H9 (cell line): ENCODE measurements around the gene IGFLR1. TPM values are rescaled to one million over a fixed set of nuclear protein-coding genes. Genes with fewer than 3 reads are reported as not detected.

Experiments used
- DNase-seq: peaks from one replicate; pipeline ENCODE4 v3.0.0-alpha.2; 2017
- H2AFZ ChIP-seq: one replicate; pipeline ENCODE4 v1.6.1; 2013; ENCODE audit warnings: mild to moderate bottlenecking, low read length, control low read depth, moderate library complexity
- H2AK5ac ChIP-seq: 2 replicates; pipeline ENCODE4 v1.6.1; 2013; ENCODE audit warnings: low read length, control low read depth, mixed read lengths; ENCODE audit not compliant: insufficient read length
- H2BK120ac ChIP-seq: one replicate; pipeline ENCODE4 v1.6.1; 2013; ENCODE audit warnings: low read depth, mild to moderate bottlenecking, low read length, control low read depth, inconsistent platforms; ENCODE audit not compliant: poor library complexity, severe bottlenecking
- H2BK12ac ChIP-seq: 2 replicates; pipeline ENCODE4 v1.6.1; 2013; ENCODE audit warnings: low read length, control low read depth, mixed read lengths, low read depth; ENCODE audit not compliant: insufficient read length
- H2BK15ac ChIP-seq: 2 replicates; pipeline ENCODE4 v1.6.1; 2013; ENCODE audit warnings: low read depth, low read length, control low read depth
- H2BK20ac ChIP-seq: one replicate; pipeline ENCODE4 v1.6.1; 2013; ENCODE audit warnings: low read depth, mild to moderate bottlenecking, low read length, control low read depth, inconsistent platforms; ENCODE audit not compliant: poor library complexity, severe bottlenecking
- H2BK5ac ChIP-seq: 2 replicates; pipeline ENCODE4 v1.6.1; 2013; ENCODE audit warnings: low read length, control low read depth, mixed read lengths; ENCODE audit not compliant: insufficient read length
- H3K14ac ChIP-seq: 2 replicates; pipeline ENCODE4 v1.6.1; 2013; ENCODE audit warnings: low read length, control low read depth; ENCODE audit not compliant: insufficient read depth
- H3K18ac ChIP-seq: 2 replicates; pipeline ENCODE4 v1.6.1; 2013; ENCODE audit warnings: low read depth, mild to moderate bottlenecking, mixed read lengths, low read length, control low read depth; ENCODE audit not compliant: insufficient read length
- H3K23ac ChIP-seq: 2 replicates; pipeline ENCODE4 v1.6.1; 2013; ENCODE audit warnings: low read length, control low read depth, mixed read lengths, low read depth; ENCODE audit not compliant: insufficient read length
- H3K23me2 ChIP-seq: 2 replicates; pipeline ENCODE4 v1.6.1; 2013; ENCODE audit warnings: low read depth, mild to moderate bottlenecking, mixed read lengths, low read length, control low read depth; ENCODE audit not compliant: insufficient read length, poor library complexity, severe bottlenecking
- H3K27ac ChIP-seq: 2 replicates; pipeline ENCODE4 v1.5.1; 2013; ENCODE audit warnings: low read length, control low read depth, mixed read lengths, low read depth; ENCODE audit not compliant: insufficient read length
- H3K27me3 ChIP-seq: 2 replicates; pipeline ENCODE4 v1.6.1; 2013; ENCODE audit warnings: low read length, control low read depth, inconsistent platforms; ENCODE audit not compliant: insufficient read depth
- H3K4ac ChIP-seq: 2 replicates; pipeline ENCODE4 v1.6.1; 2013; ENCODE audit warnings: low read depth, mild to moderate bottlenecking, control low read depth, inconsistent platforms, low read length, moderate library complexity
- H3K4me1 ChIP-seq: 2 replicates; pipeline ENCODE4 v1.6.1; 2013; ENCODE audit warnings: low read length, control low read depth, inconsistent platforms; ENCODE audit not compliant: insufficient read depth
- H3K4me2 ChIP-seq: 2 replicates; pipeline ENCODE4 v1.6.1; 2013; ENCODE audit warnings: low read length, control low read depth, mixed read lengths; ENCODE audit not compliant: insufficient read length, insufficient read depth
- H3K56ac ChIP-seq: 2 replicates; pipeline ENCODE4 v1.6.1; 2013; ENCODE audit warnings: low read depth, mild to moderate bottlenecking, mixed read lengths, low read length, control low read depth; ENCODE audit not compliant: insufficient read length
- H3K79me1 ChIP-seq: 2 replicates; pipeline ENCODE4 v1.6.1; 2013; ENCODE audit warnings: low read depth, mild to moderate bottlenecking, moderate library complexity, low read length, control low read depth, inconsistent platforms; ENCODE audit not compliant: insufficient read depth, poor library complexity, severe bottlenecking
- H3K79me2 ChIP-seq: 2 replicates; pipeline ENCODE4 v1.6.1; 2013; ENCODE audit warnings: low read length, control low read depth, inconsistent platforms; ENCODE audit not compliant: insufficient read depth
- H3K9ac ChIP-seq: 2 replicates; pipeline ENCODE4 v1.6.1; 2013; ENCODE audit warnings: low read length, control low read depth, mixed read lengths; ENCODE audit not compliant: insufficient read length; ENCODE audit errors: extremely low read depth
- H3K9me3 ChIP-seq: one replicate; pipeline ENCODE4 v1.6.1; 2013; ENCODE audit warnings: low read depth, low read length, inconsistent platforms; ENCODE audit not compliant: control insufficient read depth
- H3T11ph ChIP-seq: one replicate; pipeline ENCODE4 v1.6.1; 2013; ENCODE audit warnings: mild to moderate bottlenecking, low read length, control low read depth, inconsistent platforms
- H4K20me1 ChIP-seq: one replicate; pipeline ENCODE4 v1.6.1; 2013; ENCODE audit not compliant: control insufficient read depth, insufficient read length, insufficient read depth
- H4K5ac ChIP-seq: 2 replicates; pipeline ENCODE4 v1.6.1; 2013; ENCODE audit warnings: low read depth, mild to moderate bottlenecking, mixed read lengths, low read length, control low read depth; ENCODE audit not compliant: insufficient read length
- H4K8ac ChIP-seq: replicated peaks from 2 replicates; pipeline ENCODE4 v1.6.1; 2013; ENCODE audit warnings: low read length, control low read depth, mixed read lengths, low read depth; ENCODE audit not compliant: insufficient read length
- H4K91ac ChIP-seq: 2 replicates; pipeline ENCODE4 v1.6.1; 2013; ENCODE audit warnings: low read depth, mild to moderate bottlenecking, moderate library complexity, mixed read lengths, low read length, control low read depth; ENCODE audit not compliant: insufficient read length
- H3K27ac Mint-ChIP-seq, 3 experiments: 2 replicates in 2 of 3; 3 replicates in 1 of 3; pipeline ENCODE4 v1.8.0; 2020 to 2021; ENCODE audit warnings: mixed read lengths in 3 of 3, mild to moderate bottlenecking in 1 of 3, moderate library complexity in 1 of 3
- H3K27me3 Mint-ChIP-seq: 2 replicates; pipeline ENCODE4 v1.8.0; 2021; ENCODE audit warnings: low read depth, mild to moderate bottlenecking, moderate library complexity, mixed read lengths
- H3K36me3 Mint-ChIP-seq, 3 experiments: 2 replicates in 2 of 3; 3 replicates in 1 of 3; pipeline ENCODE4 v1.8.0; 2020 to 2021; ENCODE audit warnings: low read depth in 3 of 3, mixed read lengths in 3 of 3; ENCODE audit not compliant: insufficient read depth in 1 of 3
- H3K4me1 Mint-ChIP-seq, 2 experiments: 2 replicates each; pipeline ENCODE4 v1.8.0; 2020; ENCODE audit warnings: mixed read lengths in 2 of 2
- H3K4me3 Mint-ChIP-seq, 2 experiments: 2 replicates in 1 of 2; 3 replicates in 1 of 2; pipeline ENCODE4 v1.8.0; 2020 to 2021; ENCODE audit warnings: mild to moderate bottlenecking in 2 of 2, mixed read lengths in 2 of 2, moderate library complexity in 1 of 2
- H3K9me3 Mint-ChIP-seq, 2 experiments: 2 replicates in 1 of 2; 3 replicates in 1 of 2; pipeline ENCODE4 v1.8.0; 2020; ENCODE audit warnings: mild to moderate bottlenecking in 2 of 2, mixed read lengths in 2 of 2, moderate library complexity in 1 of 2
- WGBS: extraction: QIAGEN DNeasy Blood & Tissue Kit; methylation state at CpG from one replicate; pipeline ENCODE4 v1.1.7; 2013; ENCODE audit warnings: missing lambda C conversion rate, low lambda C conversion rate, mixed read lengths; ENCODE audit not compliant: insufficient read length; ENCODE audit errors: extremely low coverage; 5-methylcytosine and 5-hydroxymethylcytosine counted together
- total RNA-seq: library from RNA; stranded (reverse); gene quantifications from 2 replicates; pipeline ENCODE4 v1.2.1, GENCODE V29; 2021
- TF ChIP-seq, protein P1 (sequence below): fragments of 200-600 bp; sonication (generic); conservative IDR thresholded peaks from 3 replicates; pipeline ENCODE4 v1.8.0; 2021; ENCODE audit warnings: antibody characterized with exemption, mild to moderate bottlenecking

Gene IGFLR1
- total RNA-seq, 1 experiment from 2014 or later, result 2.9 TPM

DNA sequence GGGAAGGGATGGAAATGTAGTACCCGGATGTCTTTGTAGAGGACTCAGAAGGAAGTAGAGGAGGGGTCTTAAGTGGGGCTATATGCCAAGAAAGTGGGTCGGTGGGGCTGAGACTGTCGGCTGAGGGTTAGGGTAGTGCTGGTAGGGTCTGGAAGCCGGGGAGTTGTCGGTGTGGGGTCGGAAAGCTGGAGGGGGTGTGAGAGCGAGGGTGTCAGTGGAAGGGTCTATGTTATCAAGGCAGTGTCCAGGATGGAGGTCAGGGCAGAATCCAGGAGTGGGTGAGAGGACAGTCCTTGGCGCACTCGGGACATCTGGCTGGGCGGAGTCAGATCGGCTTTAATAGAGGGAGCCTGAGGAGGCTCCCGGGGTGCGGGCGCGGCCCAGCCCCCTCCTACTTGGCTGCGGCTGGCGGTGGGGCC is 12.9 kb upstream of the IGFLR1 start:
- no peaks in the 10 kb centered on the region for H3K9me3 ChIP-seq
- H3K23ac ChIP-seq, result no peak overlapping the region
- H2BK120ac ChIP-seq, result no peak overlapping the region
- H3K4ac ChIP-seq, result no peak overlapping the region
- no peak overlapping the region for H2AFZ ChIP-seq
- Mint-ChIP-seq H3K36me3 (peaks cover 0 to 11% (median 9%) of the 10 kb centered on the region in 3 experiments; a peak in 4 of 7 replicates), H3K4me3 (peak overlapping the region; percentile 55 to 72), H3K27ac (peak overlapping the region in 1 of 3 experiments; percentile 73; a peak in 1 of 7 replicates), H3K9me3 (no peaks in the 10 kb centered on the region), H3K4me1 (peaks cover 12 to 23% of the 10 kb centered on the region in 2 experiments), H3K27me3 (peaks cover 7% of the 10 kb centered on the region)
- H2BK20ac ChIP-seq, result no peak overlapping the region
- peak overlapping the region; percentile 43 for H3K4me2 ChIP-seq
- no peaks in the 10 kb centered on the region for H3K27me3 ChIP-seq
- no peak for DNase-seq
- H4K91ac ChIP-seq, result no peak overlapping the region
- no peak overlapping the region for H2AK5ac ChIP-seq
- no peaks in the 10 kb centered on the region for H3K79me1 ChIP-seq
- H3K4me1 ChIP-seq, result no peaks in the 10 kb centered on the region
- WGBS, result no CpG with 5 or more reads among the region's 17 CpGs
- no peaks in the 10 kb centered on the region for H4K20me1 ChIP-seq
- H3K23me2 ChIP-seq, result peaks cover 15% of the 10 kb centered on the region
- H2BK15ac ChIP-seq, result no peak overlapping the region
- no peak overlapping the region for H3K9ac ChIP-seq
- H2BK12ac ChIP-seq, result no peak overlapping the region
- H3K56ac ChIP-seq, result no peak overlapping the region
- H3K18ac ChIP-seq, result no peak overlapping the region
- H3K79me2 ChIP-seq, result no peaks in the 10 kb centered on the region
- no peak overlapping the region for H4K8ac ChIP-seq
- TF ChIP-seq, protein P1, sequence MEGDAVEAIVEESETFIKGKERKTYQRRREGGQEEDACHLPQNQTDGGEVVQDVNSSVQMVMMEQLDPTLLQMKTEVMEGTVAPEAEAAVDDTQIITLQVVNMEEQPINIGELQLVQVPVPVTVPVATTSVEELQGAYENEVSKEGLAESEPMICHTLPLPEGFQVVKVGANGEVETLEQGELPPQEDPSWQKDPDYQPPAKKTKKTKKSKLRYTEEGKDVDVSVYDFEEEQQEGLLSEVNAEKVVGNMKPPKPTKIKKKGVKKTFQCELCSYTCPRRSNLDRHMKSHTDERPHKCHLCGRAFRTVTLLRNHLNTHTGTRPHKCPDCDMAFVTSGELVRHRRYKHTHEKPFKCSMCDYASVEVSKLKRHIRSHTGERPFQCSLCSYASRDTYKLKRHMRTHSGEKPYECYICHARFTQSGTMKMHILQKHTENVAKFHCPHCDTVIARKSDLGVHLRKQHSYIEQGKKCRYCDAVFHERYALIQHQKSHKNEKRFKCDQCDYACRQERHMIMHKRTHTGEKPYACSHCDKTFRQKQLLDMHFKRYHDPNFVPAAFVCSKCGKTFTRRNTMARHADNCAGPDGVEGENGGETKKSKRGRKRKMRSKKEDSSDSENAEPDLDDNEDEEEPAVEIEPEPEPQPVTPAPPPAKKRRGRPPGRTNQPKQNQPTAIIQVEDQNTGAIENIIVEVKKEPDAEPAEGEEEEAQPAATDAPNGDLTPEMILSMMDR, result no peak
- no peak overlapping the region for H3T11ph ChIP-seq
- no peak overlapping the region for H3K14ac ChIP-seq
- H2BK5ac ChIP-seq, result no peak overlapping the region
- no peak overlapping the region for H3K27ac ChIP-seq
- no peak overlapping the region for H4K5ac ChIP-seq
